KMS-11 (cell line): Measurements from ENCODE around the gene CEBPA.

Source experiments
- H2AFZ ChIP-seq: fragments of 200-600 bp; sonication (generic); 2 replicates; pipeline ENCODE4 v1.6.1; 2016; ENCODE audit warnings: antibody characterized with exemption, mixed run types, low read depth
- H3K27ac ChIP-seq: fragments of 200-600 bp; sonication (generic); 2 replicates; pipeline ENCODE4 v1.6.1; 2016; ENCODE audit warnings: mild to moderate bottlenecking, mixed run types
- H3K27me3 ChIP-seq: fragments of 200-600 bp; sonication (generic); 2 replicates; pipeline ENCODE4 v1.6.1; 2017; ENCODE audit warnings: mild to moderate bottlenecking, low read depth, mixed run types, moderate library complexity; ENCODE audit not compliant: insufficient read depth
- H3K36me3 ChIP-seq: fragments of 200-600 bp; sonication (generic); 2 replicates; pipeline ENCODE4 v1.6.1; 2017; ENCODE audit warnings: mild to moderate bottlenecking, mixed run types; ENCODE audit not compliant: insufficient read depth
- H3K4me1 ChIP-seq: fragments of 200-600 bp; sonication (generic); 2 replicates; pipeline ENCODE4 v1.6.1; 2016; ENCODE audit warnings: mild to moderate bottlenecking, low read depth, mixed run types; ENCODE audit not compliant: poor library complexity, severe bottlenecking
- H3K4me2 ChIP-seq: fragments of 200-600 bp; sonication (generic); 2 replicates; pipeline ENCODE4 v1.7.0; 2016; ENCODE audit warnings: mild to moderate bottlenecking, mixed run types
- H3K4me3 ChIP-seq: fragments of 200-600 bp; sonication (generic); IDR thresholded peaks from 2 replicates; pipeline ENCODE4 v1.6.1; 2017; ENCODE audit warnings: low read depth, low read length, mixed read lengths; ENCODE audit not compliant: insufficient read depth
- H3K79me2 ChIP-seq: fragments of 200-600 bp; sonication (generic); 2 replicates; pipeline ENCODE4 v1.6.1; 2016; ENCODE audit warnings: low read depth, mixed run types; ENCODE audit not compliant: insufficient read depth
- H3K9ac ChIP-seq: fragments of 200-600 bp; sonication (generic); 2 replicates; pipeline ENCODE4 v1.6.1; 2016; ENCODE audit warnings: mild to moderate bottlenecking, mixed run types
- H4K20me1 ChIP-seq: fragments of 200-600 bp; sonication (generic); 2 replicates; pipeline ENCODE4 v1.6.1; 2016; ENCODE audit warnings: mild to moderate bottlenecking, mixed run types; ENCODE audit not compliant: insufficient read depth
- CTCF ChIP-seq: fragments of 200-600 bp; sonication (generic); conservative IDR thresholded peaks from 2 replicates; pipeline ENCODE4 v1.6.1; 2017; ENCODE audit warnings: low read depth, mild to moderate bottlenecking, antibody characterized with exemption, low read length, moderate library complexity, mixed read lengths

The CEBPA gene

GRCh38 chr19:33304371-33304759 lies 2.0 kb upstream of the CEBPA start:
- Histone ChIP-seq H3K27me3 (no peaks in the 10 kb centered on the region), H3K4me3 (no peak overlapping the region), H3K9ac (no peak overlapping the region), H3K4me1 (peaks cover 4% of the 10 kb centered on the region), H3K79me2 (no peaks in the 10 kb centered on the region), H3K4me2 (no peak overlapping the region), H4K20me1 (no peaks in the 10 kb centered on the region), H3K36me3 (no peaks in the 10 kb centered on the region), H2AFZ (no peak overlapping the region), H3K27ac (no peak overlapping the region)
- TF ChIP-seq CTCF = no peak

GRCh38 chr19:33303791-33304345 lies 1.5 kb upstream of the CEBPA start:
- no peak overlapping the region for H3K9ac ChIP-seq
- H3K79me2 ChIP-seq = no peaks in the 10 kb centered on the region
- no peak overlapping the region for H2AFZ ChIP-seq
- no peak for TF ChIP-seq CTCF
- H3K4me2 ChIP-seq = peak overlapping the region; percentile 80
- H3K4me1 ChIP-seq = peaks cover 4% of the 10 kb centered on the region
- no peak overlapping the region for H3K4me3 ChIP-seq
- H3K36me3 ChIP-seq = no peaks in the 10 kb centered on the region
- no peaks in the 10 kb centered on the region for H4K20me1 ChIP-seq
- H3K27me3 ChIP-seq = no peaks in the 10 kb centered on the region
- H3K27ac ChIP-seq = no peak overlapping the region

GRCh38 chr19:33302974-33303790 lies 848 bp upstream of the CEBPA start:
- no peaks in the 10 kb centered on the region for H4K20me1 ChIP-seq
- H3K4me1 ChIP-seq = peaks cover 4% of the 10 kb centered on the region
- H3K4me2 ChIP-seq = peak overlapping the region; percentile 80
- H3K27me3 ChIP-seq = no peaks in the 10 kb centered on the region
- no peak overlapping the region for H3K4me3 ChIP-seq
- TF ChIP-seq CTCF = no peak
- peak overlapping the region; percentile 64 for H3K27ac ChIP-seq
- H3K9ac ChIP-seq = peak overlapping the region; percentile 92
- H3K79me2 ChIP-seq = no peaks in the 10 kb centered on the region
- H3K36me3 ChIP-seq = no peaks in the 10 kb centered on the region
- H2AFZ ChIP-seq = peak overlapping the region; percentile 98

- Histone ChIP-seq H2AFZ (peak overlapping the region; percentile 66), H3K9ac (peak overlapping the region; percentile 74; the same call in 1 of the 2 replicates)
These were observed 497 bp downstream of the CEBPA start for GRCh38 chr19:33301900-33302174.

More at GRCh38 chr19:33301900-33302174, 497 bp downstream of the CEBPA start:
- no peak overlapping the region for H3K4me3 ChIP-seq
- H3K36me3 ChIP-seq = no peaks in the 10 kb centered on the region
- peak overlapping the region; percentile 42; the same call in 1 of the 2 replicates for H3K4me2 ChIP-seq
- no peaks in the 10 kb centered on the region for H3K79me2 ChIP-seq
- no peaks in the 10 kb centered on the region for H4K20me1 ChIP-seq
- H3K4me1 ChIP-seq = peaks cover 4% of the 10 kb centered on the region
- peak overlapping the region; percentile 46; the same call in 1 of the 2 replicates for H3K27ac ChIP-seq
- no peaks in the 10 kb centered on the region for H3K27me3 ChIP-seq
- TF ChIP-seq CTCF = no peak
